A549 (cell line): Measurements from ENCODE around the gene TMEM170A. TPM values are rescaled to one million over a fixed set of nuclear protein-coding genes. Genes with fewer than 3 reads are reported as not detected.

Experiments
- ATAC-seq, 2 experiments: fragments of 200-7000 bp in 1 of 2; fragments of >200 bp in 1 of 2; cut with Nextera tagmentation in 1 of 2; cut with Tn5 transposase in 1 of 2; 3 replicates each; pipeline versions ENCODE4 v1.8.0 to v1.9.1; 2018 to 2020; ENCODE audit warnings: mild to moderate bottlenecking in 1 of 2, moderate library complexity in 1 of 2
- CTCF ChIA-PET: fragments of 300-600 bp; sonication (Branson Sonifier 250); formaldehyde crosslinking; extraction: SDS; loops from one replicate; lab custom pipeline; 2021; ENCODE audit warnings: antibody characterized with exemption, inconsistent platforms; lab: Yijun Ruan, JAX
- POLR2A ChIA-PET: fragments of 350-600 bp; formaldehyde crosslinking; extraction: SDS; loops from one replicate; lab custom pipeline; 2021; ENCODE audit warnings: antibody characterized with exemption, inconsistent platforms; lab: Yijun Ruan, JAX
- DNase-seq, 2 experiments: peaks; one replicate each; pipeline versions ENCODE4 v3.0.0 to v3.0.0-alpha.2; 2011 to 2016; ENCODE audit warnings: low read depth in 1 of 2, low spot score in 1 of 2
- FAIRE-seq: peaks from 2 replicates; lab custom pipeline; 2011; peaks lifted over from hg19 to GRCh38; lab: Jason Lieb, UNC
- H3K27ac ChIP-seq, 2 experiments: fragments of >200 bp; sonication (Bioruptor Twin); formaldehyde crosslinking; 3 replicates each; pipeline ENCODE4 v1.5.1; 2016 to 2017
- H3K4me1 ChIP-seq: fragments of >200 bp; sonication (Bioruptor Twin); formaldehyde crosslinking; 3 replicates; pipeline ENCODE4 v1.6.1; 2016
- H3K4me2 ChIP-seq: fragments of >200 bp; sonication (Bioruptor Twin); formaldehyde crosslinking; 3 replicates; pipeline ENCODE4 v1.6.1; 2016
- H3K4me3 ChIP-seq: fragments of >200 bp; sonication (Bioruptor Twin); formaldehyde crosslinking; 3 replicates; pipeline ENCODE4 v1.5.1; 2016
- H3K9me3 ChIP-seq: fragments of >200 bp; sonication (Bioruptor Twin); formaldehyde crosslinking; 3 replicates; pipeline ENCODE4 v1.6.1; 2016
- ATOH8 ChIP-seq: fragments of 250-450 bp; sonication (Bioruptor Pico); IDR thresholded peaks from 2 replicates; pipeline ENCODE4 v1.5.0; 2020; ENCODE audit warnings: low read depth, mild to moderate bottlenecking, moderate library complexity
- CHD2 ChIP-seq: fragments of 150-350 bp; IDR thresholded peaks from 2 replicates; pipeline ENCODE4 v1.6.1; 2014; ENCODE audit warnings: low read length; ENCODE audit not compliant: partially characterized antibody
- EHMT2 ChIP-seq: fragments of 200-600 bp; sonication (generic); IDR thresholded peaks from 2 replicates; pipeline ENCODE4 v1.6.1; 2016; ENCODE audit warnings: antibody characterized with exemption, low read depth, mild to moderate bottlenecking, moderate library complexity
- FOXS1 ChIP-seq: fragments of 250-450 bp; sonication (Bioruptor Pico); IDR thresholded peaks from 2 replicates; pipeline ENCODE4 v1.5.0; 2020; ENCODE audit warnings: mild to moderate bottlenecking, moderate library complexity
- GATA3 ChIP-seq: IDR thresholded peaks from 2 replicates; pipeline ENCODE4 v1.6.1; 2012; ENCODE audit warnings: borderline replicate concordance
- HDAC2 ChIP-seq: fragments of 200-600 bp; sonication (generic); IDR thresholded peaks from 2 replicates; pipeline ENCODE4 v1.6.1; 2016
- HEYL ChIP-seq: fragments of 250-450 bp; sonication (Bioruptor Pico); IDR thresholded peaks from 2 replicates; pipeline ENCODE4 v1.8.0; 2021; ENCODE audit warnings: mild to moderate bottlenecking, moderate library complexity
- HMGXB4 ChIP-seq: fragments of 250-450 bp; sonication (Bioruptor Pico); IDR thresholded peaks from 2 replicates; pipeline ENCODE4 v1.5.0; 2021; ENCODE audit warnings: mild to moderate bottlenecking, moderate library complexity, borderline replicate concordance
- HOXB13 ChIP-seq: fragments of 250-450 bp; sonication (Bioruptor Pico); IDR thresholded peaks from 2 replicates; pipeline ENCODE4 v1.5.0; 2020; ENCODE audit warnings: low read depth, mild to moderate bottlenecking, moderate library complexity
- HOXB5 ChIP-seq: fragments of 250-450 bp; sonication (Bioruptor Pico); IDR thresholded peaks from 2 replicates; pipeline ENCODE4 v1.5.0; 2020; ENCODE audit warnings: mild to moderate bottlenecking, moderate library complexity
- KDM1A ChIP-seq: fragments of 200-600 bp; sonication (generic); IDR thresholded peaks from 2 replicates; pipeline ENCODE4 v1.6.1; 2016; ENCODE audit warnings: low read depth, mild to moderate bottlenecking
- NFE2L2 ChIP-seq: fragments of 150-350 bp; conservative IDR thresholded peaks from 2 replicates; pipeline ENCODE4 v1.6.1; 2014; ENCODE audit warnings: low read length
- NPAS2 ChIP-seq: fragments of 250-450 bp; sonication (Bioruptor Pico); IDR thresholded peaks from 2 replicates; pipeline ENCODE4 v1.8.0; 2022; ENCODE audit warnings: mild to moderate bottlenecking, moderate library complexity, borderline replicate concordance
- NR3C1 ChIP-seq: fragments of >200 bp; sonication (Bioruptor Twin); formaldehyde crosslinking; IDR thresholded peaks from 3 replicates; pipeline ENCODE4 v1.6.1; 2017
- PBX3 ChIP-seq: IDR thresholded peaks from 2 replicates; pipeline ENCODE4 v1.6.1; 2012
- PHF8 ChIP-seq: fragments of 200-600 bp; sonication (generic); IDR thresholded peaks from 2 replicates; pipeline ENCODE4 v1.6.1; 2016; ENCODE audit warnings: low read depth, mild to moderate bottlenecking, antibody characterized with exemption, moderate library complexity, borderline replicate concordance
- RAD21 ChIP-seq, 2 experiments: fragments of >200 bp in 1 of 2; sonication (Bioruptor Twin) in 1 of 2; formaldehyde crosslinking in 1 of 2; IDR thresholded peaks in 1 of 2; conservative IDR thresholded peaks in 1 of 2; 2 replicates in 1 of 2; 3 replicates in 1 of 2; pipeline ENCODE4 v1.6.1; 2012 to 2018; ENCODE audit warnings: inconsistent platforms in 1 of 2
- RARB ChIP-seq: fragments of 250-450 bp; sonication (Bioruptor Pico); IDR thresholded peaks from 2 replicates; pipeline ENCODE4 v1.8.0; 2021; ENCODE audit warnings: mild to moderate bottlenecking, moderate library complexity
- REST ChIP-seq: fragments of 200-600 bp; sonication (generic); IDR thresholded peaks from 2 replicates; pipeline ENCODE4 v1.6.1; 2016; ENCODE audit warnings: antibody characterized with exemption, mild to moderate bottlenecking, moderate library complexity
- SREBF2 ChIP-seq: fragments of 450-650 bp; IDR thresholded peaks from 2 replicates; pipeline ENCODE4 v1.6.1; 2014; ENCODE audit warnings: mild to moderate bottlenecking, moderate library complexity
- TFCP2L1 ChIP-seq: fragments of 250-450 bp; sonication (Bioruptor Pico); IDR thresholded peaks from 2 replicates; pipeline ENCODE4 v1.5.0; 2021; ENCODE audit warnings: mild to moderate bottlenecking
- USF2 ChIP-seq: fragments of 450-650 bp; IDR thresholded peaks from 2 replicates; pipeline ENCODE4 v1.6.1; 2014; ENCODE audit warnings: antibody characterized with exemption
- ZC3H11A ChIP-seq: fragments of 450-650 bp; IDR thresholded peaks from 2 replicates; pipeline ENCODE4 v1.6.1; 2014; ENCODE audit warnings: antibody characterized with exemption, mild to moderate bottlenecking
- WGBS: methylation state at CpG from one replicate; pipeline ENCODE4 v1.1.6; 2017; ENCODE audit errors: missing lambda C conversion rate; 5-methylcytosine and 5-hydroxymethylcytosine counted together
- polyA plus RNA-seq, 4 experiments: library from polyadenylated mRNA; depleted of rRNA in 3 of 4; stranded (reverse); fragments of >200 nt; fragmentation: RNase III in 1 of 4; extraction: RNeasy Plus Mini Kit Qiagen cat#74134 plus additional on column Dnase treatment in 1 of 4; gene quantifications; 2 replicates in 3 of 4; 3 replicates in 1 of 4; pipeline ENCODE4 v1.2.3, GENCODE V29; 2011 to 2017

The TMEM170A gene
- polyA plus RNA-seq, 2 of the 4 experiments (the other 2 are of a cell fraction), result 13.9 to 21.7 TPM

- ChIA-PET CTCF (interaction anchor here (0.7 to 15.3 kb wide), 4 partner anchors 9 to 43 kb away, joined by 3 to 209 read pairs (median 28); partner anchors contain the start of gene TMEM170A), POLR2A (no interaction called here)
- no peak for FAIRE-seq
- H3K4me2 ChIP-seq, result no peak overlapping the region
- H3K4me1 ChIP-seq, result no peaks in the 10 kb centered on the region
- DNase-seq, result no peak
- WGBS, result 48% methylated on average over 2 of the region's 2 CpGs
- H3K27ac ChIP-seq, result no peak overlapping the region
- no peaks in the 10 kb centered on the region for H3K9me3 ChIP-seq
- no peak for ATAC-seq
- TF ChIP-seq USF2 (no peak), EHMT2 (no peak), PHF8 (no peak), SREBF2 (no peak), KDM1A (no peak), FOXS1 (CRISPR knock-in tag) (no peak), ATOH8 (CRISPR knock-in tag) (no peak), HMGXB4 (no peak), GATA3 (no peak), RARB (CRISPR knock-in tag) (no peak), HOXB13 (CRISPR knock-in tag) (no peak), NR3C1 (no peak), CHD2 (no peak), REST (no peak), NFE2L2 (no peak), RAD21 (conservative IDR thresholded peaks at IDR 0.05 in 1 of 2, IDR thresholded peaks at IDR 0.05 in 1 of 2) (no peak)
- TF ChIP-seq, all 56 proteins: peak for 0
- H3K4me3 ChIP-seq, result no peak overlapping the region
Measured at GRCh38 chr16:75475420-75475847, 10.9 kb upstream of the TMEM170A start.

GRCh38 chr16:75472908-75473877 lies 8.7 kb upstream of the TMEM170A start:
- FAIRE-seq (no peak), DNase-seq (no peak), ATAC-seq (no peak)
- Histone ChIP-seq H3K4me2 (no peak overlapping the region), H3K9me3 (no peaks in the 10 kb centered on the region), H3K4me3 (no peak overlapping the region), H3K27ac (no peak overlapping the region), H3K4me1 (no peaks in the 10 kb centered on the region)
- ChIA-PET CTCF (interaction anchor here (1.0 to 15.3 kb wide), 17 partner anchors 7 to 274 kb away, joined by 3 to 209 read pairs (median 6); partner anchors contain the start of genes CHST6, TMEM170A and TMEM231), POLR2A (interaction anchor here (0.5 kb wide), 1 partner anchor 42 kb away, joined by 7 read pairs; no protein-coding TSS in a partner anchor)
- TF ChIP-seq RARB (CRISPR knock-in tag) (no peak), HDAC2 (no peak), PBX3 (no peak), TFCP2L1 (no peak), RAD21 (conservative IDR thresholded peaks at IDR 0.05 in 1 of 2, IDR thresholded peaks at IDR 0.05 in 1 of 2) (no peak), HOXB5 (CRISPR knock-in tag) (no peak), NPAS2 (no peak), NFE2L2 (no peak), HEYL (CRISPR knock-in tag) (no peak), ZC3H11A (no peak)
- WGBS, result 85% methylated on average over 17 of the region's 17 CpGs
